Measurements from ENCODE around the gene TTC39C.

GRCh38 chr18:24014986-24015638, 558 bp downstream of the TTC39C start:
- no peak for TF ChIP-seq RAD21 (conservative IDR thresholded peaks at IDR 0.05 in 1 of 2, IDR thresholded peaks at IDR 0.05 in 1 of 2)
- no peak for TF ChIP-seq ZFP36 (IDR thresholded peaks at IDR 0.05; ENCODE audit: borderline replicate concordance, partially characterized antibody)
- TF ChIP-seq REST (IDR thresholded peaks at IDR 0.05): no peak
- TF ChIP-seq CTCF (IDR thresholded peaks at IDR 0.05): no peak
- no peak for TF ChIP-seq POLR2A (IDR thresholded peaks at IDR 0.05; ENCODE audit: low read length)
- TF ChIP-seq MYC (IDR thresholded peaks at IDR 0.05; ENCODE audit: borderline replicate concordance, low read length): no peak
- no peak for TF ChIP-seq TP53 (CRISPR knock-in tag; IDR thresholded peaks at IDR 0.05)
- no peak for TF ChIP-seq HOXA7 (CRISPR knock-in tag; IDR thresholded peaks at IDR 0.05)
- no peak for TF ChIP-seq MAZ (IDR thresholded peaks at IDR 0.05; ENCODE audit: borderline replicate concordance, low read depth, low read length)
- no peak for TF ChIP-seq HMGXB4 (CRISPR knock-in tag; IDR thresholded peaks at IDR 0.05; ENCODE audit: borderline replicate concordance)
